Measurements from ENCODE around the gene UBE3A.

The UBE3A gene

GRCh38 chr15:25468611-25469010, 29.8 kb upstream of the UBE3A start:
- no peak for TF ChIP-seq TAF1 (IDR thresholded peaks at IDR 0.05; ENCODE audit: borderline replicate concordance, insufficient read depth, low read length)
- no peak for TF ChIP-seq POLR2AphosphoS5 (IDR thresholded peaks at IDR 0.05; ENCODE audit: low read depth, low read length)
- TF ChIP-seq FOXP2 (optimal IDR thresholded peaks at IDR 0.05; ENCODE audit: borderline replicate concordance, extremely low read depth, extremely low read length, insufficient read depth): no peak
- no peak for TF ChIP-seq SIN3A (IDR thresholded peaks at IDR 0.05; ENCODE audit: borderline replicate concordance, insufficient read depth, low read length)
- TF ChIP-seq REST (IDR thresholded peaks at IDR 0.05; ENCODE audit: insufficient read depth in 1 of 2, low read depth in 2 of 2, low read length in 2 of 2): no peak

- TF ChIP-seq REST (IDR thresholded peaks at IDR 0.05; ENCODE audit: insufficient read depth in 1 of 2, low read depth in 2 of 2, low read length in 2 of 2) (no peak), SIN3A (IDR thresholded peaks at IDR 0.05; ENCODE audit: borderline replicate concordance, insufficient read depth, low read length) (no peak), TAF1 (IDR thresholded peaks at IDR 0.05; ENCODE audit: borderline replicate concordance, insufficient read depth, low read length) (no peak), POLR2AphosphoS5 (IDR thresholded peaks at IDR 0.05; ENCODE audit: low read depth, low read length) (no peak), FOXP2 (optimal IDR thresholded peaks at IDR 0.05; ENCODE audit: borderline replicate concordance, extremely low read depth, extremely low read length, insufficient read depth) (no peak)
Measured at GRCh38 chr15:25465835-25466234, 27.0 kb upstream of the UBE3A start.

- TF ChIP-seq TAF1 (IDR thresholded peaks at IDR 0.05; ENCODE audit: borderline replicate concordance, insufficient read depth, low read length) (no peak), FOXP2 (optimal IDR thresholded peaks at IDR 0.05; ENCODE audit: borderline replicate concordance, extremely low read depth, extremely low read length, insufficient read depth) (no peak), SIN3A (IDR thresholded peaks at IDR 0.05; ENCODE audit: borderline replicate concordance, insufficient read depth, low read length) (no peak), REST (IDR thresholded peaks at IDR 0.05; ENCODE audit: insufficient read depth in 1 of 2, low read depth in 2 of 2, low read length in 2 of 2) (no peak), POLR2AphosphoS5 (IDR thresholded peaks at IDR 0.05; ENCODE audit: low read depth, low read length) (no peak)
Measured at GRCh38 chr15:25464784-25465183, 26.0 kb upstream of the UBE3A start.

- TF ChIP-seq FOXP2 (optimal IDR thresholded peaks at IDR 0.05; ENCODE audit: borderline replicate concordance, extremely low read depth, extremely low read length, insufficient read depth) (no peak), TAF1 (IDR thresholded peaks at IDR 0.05; ENCODE audit: borderline replicate concordance, insufficient read depth, low read length) (no peak), SIN3A (IDR thresholded peaks at IDR 0.05; ENCODE audit: borderline replicate concordance, insufficient read depth, low read length) (no peak), REST (IDR thresholded peaks at IDR 0.05; ENCODE audit: insufficient read depth in 1 of 2, low read depth in 2 of 2, low read length in 2 of 2) (no peak), POLR2AphosphoS5 (IDR thresholded peaks at IDR 0.05; ENCODE audit: low read depth, low read length) (no peak)
Measured at GRCh38 chr15:25464383-25464782, 25.6 kb upstream of the UBE3A start.

- no peak for TF ChIP-seq POLR2AphosphoS5 (IDR thresholded peaks at IDR 0.05; ENCODE audit: low read depth, low read length)
- TF ChIP-seq FOXP2 (optimal IDR thresholded peaks at IDR 0.05; ENCODE audit: borderline replicate concordance, extremely low read depth, extremely low read length, insufficient read depth): no peak
Measured at GRCh38 chr15:25456196-25456595, 17.4 kb upstream of the UBE3A start.

Data from PFSK-1 (cell line).